ENCODE data around the gene COPA. TPM values are rescaled to one million over a fixed set of nuclear protein-coding genes. Genes with fewer than 3 reads are reported as not detected.

COPA gene
- total and polyA plus RNA-seq, 12 donors: 48.2 to 122 (median 109) TPM

DNA sequence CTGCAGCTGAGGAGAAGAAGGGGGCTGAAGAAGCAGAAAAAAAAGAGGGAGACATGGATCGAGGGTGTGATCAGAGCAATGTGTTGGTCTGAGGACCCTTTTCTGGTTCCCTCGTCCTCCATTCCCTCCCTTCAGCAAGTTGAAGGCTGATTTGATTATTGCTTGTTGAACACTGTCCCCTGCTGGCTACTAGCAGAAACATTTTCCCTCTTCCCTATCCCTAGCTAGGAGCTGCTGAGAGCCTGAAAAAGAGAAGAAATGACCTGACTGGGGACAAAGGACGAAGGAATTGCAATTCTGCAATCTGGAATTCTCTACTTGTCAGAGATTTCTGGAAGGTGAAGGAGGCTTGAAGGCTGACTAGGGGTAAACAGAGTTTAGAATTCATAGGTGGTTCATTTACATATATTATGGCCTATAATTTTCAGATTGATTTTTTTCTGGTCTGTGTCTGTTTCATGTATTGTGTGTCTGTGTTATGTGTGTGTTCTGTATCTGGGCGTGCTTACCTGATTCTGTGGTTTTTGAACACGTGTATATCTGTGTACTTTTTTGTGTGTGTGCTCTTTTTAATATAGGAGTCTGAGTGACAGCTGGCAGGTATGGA is 33.6 kb upstream of the COPA start:
- TF ChIP-seq, protein P1, sequence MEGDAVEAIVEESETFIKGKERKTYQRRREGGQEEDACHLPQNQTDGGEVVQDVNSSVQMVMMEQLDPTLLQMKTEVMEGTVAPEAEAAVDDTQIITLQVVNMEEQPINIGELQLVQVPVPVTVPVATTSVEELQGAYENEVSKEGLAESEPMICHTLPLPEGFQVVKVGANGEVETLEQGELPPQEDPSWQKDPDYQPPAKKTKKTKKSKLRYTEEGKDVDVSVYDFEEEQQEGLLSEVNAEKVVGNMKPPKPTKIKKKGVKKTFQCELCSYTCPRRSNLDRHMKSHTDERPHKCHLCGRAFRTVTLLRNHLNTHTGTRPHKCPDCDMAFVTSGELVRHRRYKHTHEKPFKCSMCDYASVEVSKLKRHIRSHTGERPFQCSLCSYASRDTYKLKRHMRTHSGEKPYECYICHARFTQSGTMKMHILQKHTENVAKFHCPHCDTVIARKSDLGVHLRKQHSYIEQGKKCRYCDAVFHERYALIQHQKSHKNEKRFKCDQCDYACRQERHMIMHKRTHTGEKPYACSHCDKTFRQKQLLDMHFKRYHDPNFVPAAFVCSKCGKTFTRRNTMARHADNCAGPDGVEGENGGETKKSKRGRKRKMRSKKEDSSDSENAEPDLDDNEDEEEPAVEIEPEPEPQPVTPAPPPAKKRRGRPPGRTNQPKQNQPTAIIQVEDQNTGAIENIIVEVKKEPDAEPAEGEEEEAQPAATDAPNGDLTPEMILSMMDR (IDR thresholded peaks at IDR 0.05): peak; percentile 72 to 92 (median 85)
- Histone ChIP-seq H3K36me3 (no peaks in the 10 kb centered on the region), H3K4me3 (peak overlapping the region in 1 of 10 donors; percentile 13), H3K27ac (peak overlapping the region in 1 of 10 donors; percentile 56), H3K27me3 (peaks cover 0 to 18% (median 0%) of the 10 kb centered on the region in 7 donors), H3K9me3 (no peaks in the 10 kb centered on the region), H3K4me1 (peaks cover 5 to 28% (median 10%) of the 10 kb centered on the region in 9 donors)
- ATAC-seq (peak; percentile 64 to 87 (median 82)), DNase-seq (peak in 1 of 2 donors; percentile 42)
- intact Hi-C loops (cut with DNase I): loop anchor here in 7 of 10 donors (2.0 to 10.0 kb wide), 6 partner anchors 182 to 442 kb away; partner anchors contain the start of genes CASQ1 (in 1 of the 7), IGSF8 (in 1 of the 7) and KCNJ9 (in 1 of the 7)
- WGBS, 2 donors: 11 to 13% methylated on average over 5 of the region's 5 CpGs

DNA sequence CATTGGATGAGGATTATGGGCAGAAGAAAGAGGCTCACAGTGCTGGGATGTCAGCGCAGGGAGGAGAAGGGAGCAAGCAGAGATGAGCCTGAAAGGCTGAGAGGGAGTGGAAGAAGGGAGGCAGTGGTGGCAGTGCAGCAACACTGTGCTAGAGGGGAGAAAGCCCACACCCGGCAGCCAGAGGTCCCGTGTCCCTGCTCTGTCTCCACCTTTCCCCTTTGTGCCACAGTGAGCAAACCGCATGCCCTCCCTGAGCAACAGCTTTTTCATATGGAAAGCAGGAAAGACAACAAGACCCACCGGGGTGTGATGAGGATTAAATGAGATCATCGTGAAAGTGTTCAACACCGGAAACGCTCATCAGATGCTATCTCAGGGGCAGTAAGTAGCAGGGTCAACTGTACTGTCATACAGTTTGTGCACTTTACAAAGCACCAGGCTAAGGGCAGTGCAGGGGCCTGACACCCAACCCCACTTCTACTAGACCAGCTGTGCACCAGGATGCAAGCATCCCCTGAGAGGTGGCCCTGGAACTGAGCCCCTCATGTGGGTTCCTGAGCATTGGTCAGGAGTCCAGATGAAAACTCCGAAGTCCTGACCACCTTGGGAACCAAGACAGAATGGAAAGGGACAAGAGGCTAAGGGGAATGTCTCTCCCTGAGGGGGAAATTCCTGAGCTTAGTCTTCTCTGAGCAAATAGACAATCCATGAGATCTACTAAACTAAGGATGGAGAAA is 32.9 kb upstream of the COPA start:
- H3K9me3 ChIP-seq: no peaks in the 10 kb centered on the region
- peaks cover 0 to 20% (median 0%) of the 10 kb centered on the region in 7 donors for H3K27me3 ChIP-seq
- H3K36me3 ChIP-seq: no peaks in the 10 kb centered on the region
- DNase-seq (no peak), ATAC-seq (peak in 6 of 8 donors; percentile 28 to 47 (median 38))
- intact Hi-C loops (cut with DNase I): loop anchor here in 7 of 10 donors (2.0 to 10.0 kb wide), 6 partner anchors 181 to 441 kb away; partner anchors contain the start of genes CASQ1 (in 1 of the 7), IGSF8 (in 1 of the 7) and KCNJ9 (in 1 of the 7)
- H3K4me3 ChIP-seq: peak overlapping the region in 1 of 10 donors; percentile 13
- peaks cover 5 to 31% (median 10%) of the 10 kb centered on the region in 9 donors for H3K4me1 ChIP-seq
- TF ChIP-seq, protein P1 (IDR thresholded peaks at IDR 0.05): no peak
- WGBS, 2 donors: 15 to 16% methylated on average over 9 of the region's 9 CpGs
- peak overlapping the region in 5 of 10 donors; percentile 10 to 67 (median 48) for H3K27ac ChIP-seq

DNA sequence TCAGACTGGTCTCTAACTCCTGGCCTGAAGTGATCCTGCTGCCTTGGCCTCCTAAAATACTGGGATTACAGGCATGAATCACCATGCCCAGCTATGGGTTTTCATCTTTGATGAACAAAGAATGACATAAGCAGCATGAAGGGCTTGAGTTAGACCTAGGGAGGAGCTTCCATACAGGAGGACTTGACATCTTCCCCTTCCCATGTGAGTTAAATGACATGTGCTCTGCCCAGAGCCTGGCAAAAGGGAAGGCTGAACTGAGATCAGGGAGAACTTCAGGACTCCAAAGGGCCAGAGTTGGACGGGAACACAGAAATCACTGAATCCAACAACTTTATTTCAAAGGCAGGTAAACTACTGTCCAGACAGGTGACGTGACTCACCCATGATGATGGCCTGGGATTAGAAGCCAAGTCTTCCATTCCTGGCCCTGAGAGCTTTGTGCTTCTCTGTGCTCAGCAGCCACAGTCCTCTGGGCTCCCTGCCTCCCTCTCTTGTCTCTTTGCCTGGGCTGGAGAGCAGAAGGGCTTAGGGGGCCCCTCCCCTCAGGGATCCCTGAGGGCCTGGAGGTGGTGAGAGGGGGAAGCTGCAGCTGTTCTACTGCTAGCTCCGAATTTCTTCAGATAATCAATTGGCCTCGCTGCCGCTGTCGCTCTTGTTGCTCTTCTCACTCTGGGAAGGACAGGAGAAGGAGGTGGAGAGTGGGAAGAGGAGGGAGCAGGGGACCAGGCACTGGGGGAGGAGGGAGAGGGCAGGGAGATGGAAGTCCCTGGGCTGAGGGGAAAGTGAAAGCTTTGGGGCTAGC is 31.5 kb upstream of the COPA start:
- WGBS, 2 donors: 46 to 48% methylated on average over 6 of the region's 6 CpGs
- H3K27me3 ChIP-seq: peaks cover 0 to 31% (median 8%) of the 10 kb centered on the region in 7 donors
- intact Hi-C loops (cut with DNase I): loop anchor here in 7 of 10 donors (10.0 kb wide), 5 partner anchors 180 to 440 kb away; partner anchors contain the start of genes CASQ1 (in 1 of the 7), IGSF8 (in 1 of the 7) and KCNJ9 (in 1 of the 7)
- TF ChIP-seq, protein P1 (IDR thresholded peaks at IDR 0.05): no peak
- H3K27ac ChIP-seq: peak overlapping the region in 4 of 10 donors; percentile 11 to 43 (median 31)
- DNase-seq: no peak
- H3K9me3 ChIP-seq: no peaks in the 10 kb centered on the region
- peak in 5 of 8 donors; percentile 18 to 50 (median 38) for ATAC-seq
- no peak overlapping the region for H3K4me3 ChIP-seq
- H3K36me3 ChIP-seq: no peaks in the 10 kb centered on the region
- peaks cover 5 to 31% (median 10%) of the 10 kb centered on the region in 9 donors for H3K4me1 ChIP-seq

Measured in heart right ventricle (tissue), 16 donors.